CD14-positive monocyte (primary cell): ENCODE data around the gene GAS1. TPM values are rescaled to one million over a fixed set of nuclear protein-coding genes. Genes with fewer than 3 reads are reported as not detected.

Experiments
- DNase-seq, 3 donors: peaks; one replicate each; pipeline ENCODE4 v3.0.0-alpha.2; 2011 to 2022
- H2AFZ ChIP-seq: 2 replicates; pipeline ENCODE4 v1.6.0; 2012; ENCODE audit warnings: mild to moderate bottlenecking, low read depth, low read length, inconsistent platforms; ENCODE audit not compliant: insufficient read depth, poor library complexity, severe bottlenecking
- H3K27ac ChIP-seq, 2 donors: 1 replicate in 1 of 2; 2 replicates in 1 of 2; pipeline ENCODE4 v1.5.1; 2012 to 2013; ENCODE audit warnings: low read length in 2 of 2, control low read depth in 1 of 2, inconsistent platforms in 1 of 2, low read depth in 1 of 2, mild to moderate bottlenecking in 1 of 2
- H3K27me3 ChIP-seq, 2 donors: one replicate each; pipeline versions ENCODE4 v1.6.0 to v1.6.1; 2011 to 2013; ENCODE audit warnings: low read length in 2 of 2; ENCODE audit not compliant: control insufficient read depth in 2 of 2, insufficient read depth in 2 of 2
- H3K36me3 ChIP-seq, 2 donors: replicated peaks in 1 of 2; 1 replicate in 1 of 2; 2 replicates in 1 of 2; pipeline versions ENCODE4 v1.5.1 to v1.6.1; 2012 to 2013; ENCODE audit warnings: low read length in 2 of 2, control low read depth in 1 of 2, inconsistent platforms in 1 of 2, mild to moderate bottlenecking in 1 of 2; ENCODE audit not compliant: insufficient read depth in 2 of 2, control insufficient read depth in 1 of 2
- H3K4me1 ChIP-seq, 2 donors: 1 replicate in 1 of 2; 2 replicates in 1 of 2; pipeline versions ENCODE4 v1.5.1 to v1.6.1; 2012 to 2013; ENCODE audit warnings: low read length in 2 of 2, control low read depth in 1 of 2, inconsistent platforms in 1 of 2, mild to moderate bottlenecking in 1 of 2, moderate library complexity in 1 of 2; ENCODE audit not compliant: insufficient read depth in 2 of 2, control insufficient read depth in 1 of 2
- H3K4me2 ChIP-seq: replicated peaks from 2 replicates; pipeline ENCODE3; 2012; ENCODE audit warnings: low read length, moderate library complexity, mild to moderate bottlenecking; ENCODE audit not compliant: poor library complexity, severe bottlenecking; ENCODE audit errors: extremely low read depth
- H3K4me3 ChIP-seq, 3 experiments: fragments of 200-600 bp in 1 of 3; sonication (generic) in 1 of 3; replicated peaks in 1 of 3; 1 replicate in 2 of 3; 2 replicates in 1 of 3; pipeline ENCODE4 v1.5.1; 2011 to 2013; ENCODE audit warnings: low read length in 3 of 3, mild to moderate bottlenecking in 3 of 3, control low read depth in 2 of 3, low read depth in 2 of 3, inconsistent platforms in 1 of 3, moderate library complexity in 1 of 3
- H3K79me2 ChIP-seq: 2 replicates; pipeline ENCODE4 v1.6.0; 2012; ENCODE audit warnings: mild to moderate bottlenecking, control low read depth, inconsistent platforms, low read length, moderate library complexity; ENCODE audit not compliant: insufficient read depth
- H3K9ac ChIP-seq: 2 replicates; pipeline ENCODE4 v1.6.0; 2017; ENCODE audit warnings: low read length, mild to moderate bottlenecking; ENCODE audit not compliant: insufficient read depth, poor library complexity, severe bottlenecking
- H3K9me3 ChIP-seq, 2 donors: replicated peaks in 1 of 2; 1 replicate in 1 of 2; 2 replicates in 1 of 2; pipeline versions ENCODE4 v1.5.1 to v1.6.1; 2012 to 2013; ENCODE audit warnings: low read length in 2 of 2, control low read depth in 1 of 2; ENCODE audit not compliant: control insufficient read depth in 1 of 2, insufficient read depth in 1 of 2
- H4K20me1 ChIP-seq: 2 replicates; pipeline ENCODE4 v1.6.0; 2012; ENCODE audit warnings: mild to moderate bottlenecking, low read length, control low read depth, moderate library complexity; ENCODE audit not compliant: insufficient read depth
- H3K27ac Mint-ChIP-seq, 7 donors: one replicate each; pipeline ENCODE4 v1.8.0; 2020; ENCODE audit warnings: mild to moderate bottlenecking in 7 of 7, mixed read lengths in 7 of 7, moderate library complexity in 6 of 7, inconsistent platforms in 2 of 7
- H3K27me3 Mint-ChIP-seq, 3 donors: one replicate each; pipeline ENCODE4 v1.8.0; 2021 to 2022; ENCODE audit warnings: low read depth in 3 of 3, mild to moderate bottlenecking in 3 of 3, mixed read lengths in 3 of 3, moderate library complexity in 3 of 3, inconsistent platforms in 1 of 3
- H3K36me3 Mint-ChIP-seq, 2 donors: one replicate each; pipeline ENCODE4 v1.8.0; 2020; ENCODE audit warnings: mixed read lengths in 2 of 2, inconsistent platforms in 1 of 2, mild to moderate bottlenecking in 1 of 2
- H3K4me1 Mint-ChIP-seq: one replicate; pipeline ENCODE4 v1.8.0; 2020; ENCODE audit warnings: mild to moderate bottlenecking, mixed read lengths
- H3K4me3 Mint-ChIP-seq, 2 donors: one replicate each; pipeline ENCODE4 v1.8.0; 2020; ENCODE audit warnings: mild to moderate bottlenecking in 2 of 2, mixed read lengths in 2 of 2, moderate library complexity in 1 of 2
- H3K9me3 Mint-ChIP-seq, 7 donors: one replicate each; pipeline ENCODE4 v1.8.0; 2020 to 2022; ENCODE audit warnings: mixed read lengths in 7 of 7, mild to moderate bottlenecking in 6 of 7, moderate library complexity in 6 of 7, inconsistent platforms in 2 of 7
- WGBS: methylation state at CpG from one replicate; pipeline ENCODE4 v1.1.5; 2013; ENCODE audit warnings: missing lambda C conversion rate; ENCODE audit not compliant: insufficient coverage; 5-methylcytosine and 5-hydroxymethylcytosine counted together
- intact Hi-C, 2 donors: fragments of 100-400 bp; cut with micrococcal nuclease; formaldehyde crosslinking; loops; one replicate each; pipeline versions ENCODE4 v1.15.0 to v1.15.1; 2023
- polyA plus RNA-seq, 3 donors: library from polyadenylated mRNA; depleted of rRNA in 1 of 3; unstranded in 2 of 3; stranded (reverse) in 1 of 3; fragments of 300-500 nt in 2 of 3; fragments of >200 nt in 1 of 3; fragmentation: Illumina TruSeq in 2 of 3; gene quantifications; 1 replicate in 2 of 3; 2 replicates in 1 of 3; pipeline ENCODE4 v1.2.3, GENCODE V29; 2012 to 2021
- TF ChIP-seq, protein P1 (sequence below): fragments of 200-600 bp; IDR thresholded peaks from one replicate; pipeline ENCODE4 v1.8.0; 2022; ENCODE audit warnings: antibody characterized with exemption, mild to moderate bottlenecking

GAS1 gene
- polyA plus RNA-seq, 3 donors: 0.12 to 0.20 (median 0.18) TPM

DNA sequence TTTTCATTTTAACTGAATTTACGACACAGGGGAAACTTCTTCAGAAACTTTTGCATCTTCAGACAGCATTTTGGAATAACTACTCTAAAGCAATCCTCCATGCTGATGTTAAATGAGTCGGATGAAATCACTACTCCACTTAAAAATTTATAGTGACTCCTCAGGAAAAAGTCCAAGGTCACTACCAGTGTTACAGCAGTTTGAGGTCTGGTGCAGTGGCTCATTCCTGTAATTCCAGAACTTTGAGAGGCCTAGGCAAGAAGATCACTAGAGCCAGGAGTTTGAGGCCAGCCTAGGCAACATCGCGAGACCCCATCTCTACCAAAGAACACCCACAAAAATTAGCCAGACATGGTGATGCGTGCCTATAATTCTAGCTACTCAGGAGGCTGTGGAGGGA is 5.9 kb upstream of the GAS1 start:
- Histone ChIP-seq H4K20me1 (no peaks in the 10 kb centered on the region), H3K79me2 (no peaks in the 10 kb centered on the region), H3K36me3 (no peaks in the 10 kb centered on the region), H3K4me2 (no peak overlapping the region), H3K27ac (no peak overlapping the region), H2AFZ (no peak overlapping the region), H3K27me3 (peaks cover 3 to 4% of the 10 kb centered on the region in 2 donors), H3K9me3 (peaks cover 3 to 9% of the 10 kb centered on the region in 2 donors), H3K4me1 (peaks cover 8 to 10% of the 10 kb centered on the region in 2 donors), H3K4me3 (no peak overlapping the region), H3K9ac (no peak overlapping the region)
- no peak for DNase-seq
- H3K4me1 Mint-ChIP-seq: peaks cover 9% of the 10 kb centered on the region
- intact Hi-C loops: no loop called here
- H3K27me3 Mint-ChIP-seq: peaks cover 10 to 20% (median 10%) of the 10 kb centered on the region in 3 donors
- H3K27ac Mint-ChIP-seq: no peak overlapping the region
- WGBS: 100% methylated on average over 1 of the region's 5 CpGs
- TF ChIP-seq, protein P1, sequence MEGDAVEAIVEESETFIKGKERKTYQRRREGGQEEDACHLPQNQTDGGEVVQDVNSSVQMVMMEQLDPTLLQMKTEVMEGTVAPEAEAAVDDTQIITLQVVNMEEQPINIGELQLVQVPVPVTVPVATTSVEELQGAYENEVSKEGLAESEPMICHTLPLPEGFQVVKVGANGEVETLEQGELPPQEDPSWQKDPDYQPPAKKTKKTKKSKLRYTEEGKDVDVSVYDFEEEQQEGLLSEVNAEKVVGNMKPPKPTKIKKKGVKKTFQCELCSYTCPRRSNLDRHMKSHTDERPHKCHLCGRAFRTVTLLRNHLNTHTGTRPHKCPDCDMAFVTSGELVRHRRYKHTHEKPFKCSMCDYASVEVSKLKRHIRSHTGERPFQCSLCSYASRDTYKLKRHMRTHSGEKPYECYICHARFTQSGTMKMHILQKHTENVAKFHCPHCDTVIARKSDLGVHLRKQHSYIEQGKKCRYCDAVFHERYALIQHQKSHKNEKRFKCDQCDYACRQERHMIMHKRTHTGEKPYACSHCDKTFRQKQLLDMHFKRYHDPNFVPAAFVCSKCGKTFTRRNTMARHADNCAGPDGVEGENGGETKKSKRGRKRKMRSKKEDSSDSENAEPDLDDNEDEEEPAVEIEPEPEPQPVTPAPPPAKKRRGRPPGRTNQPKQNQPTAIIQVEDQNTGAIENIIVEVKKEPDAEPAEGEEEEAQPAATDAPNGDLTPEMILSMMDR: no peak
- H3K9me3 Mint-ChIP-seq: peaks cover 4 to 19% (median 14%) of the 10 kb centered on the region in 7 donors
- H3K4me3 Mint-ChIP-seq: no peak overlapping the region
- H3K36me3 Mint-ChIP-seq: peaks cover 0 to 1% of the 10 kb centered on the region in 2 donors

DNA sequence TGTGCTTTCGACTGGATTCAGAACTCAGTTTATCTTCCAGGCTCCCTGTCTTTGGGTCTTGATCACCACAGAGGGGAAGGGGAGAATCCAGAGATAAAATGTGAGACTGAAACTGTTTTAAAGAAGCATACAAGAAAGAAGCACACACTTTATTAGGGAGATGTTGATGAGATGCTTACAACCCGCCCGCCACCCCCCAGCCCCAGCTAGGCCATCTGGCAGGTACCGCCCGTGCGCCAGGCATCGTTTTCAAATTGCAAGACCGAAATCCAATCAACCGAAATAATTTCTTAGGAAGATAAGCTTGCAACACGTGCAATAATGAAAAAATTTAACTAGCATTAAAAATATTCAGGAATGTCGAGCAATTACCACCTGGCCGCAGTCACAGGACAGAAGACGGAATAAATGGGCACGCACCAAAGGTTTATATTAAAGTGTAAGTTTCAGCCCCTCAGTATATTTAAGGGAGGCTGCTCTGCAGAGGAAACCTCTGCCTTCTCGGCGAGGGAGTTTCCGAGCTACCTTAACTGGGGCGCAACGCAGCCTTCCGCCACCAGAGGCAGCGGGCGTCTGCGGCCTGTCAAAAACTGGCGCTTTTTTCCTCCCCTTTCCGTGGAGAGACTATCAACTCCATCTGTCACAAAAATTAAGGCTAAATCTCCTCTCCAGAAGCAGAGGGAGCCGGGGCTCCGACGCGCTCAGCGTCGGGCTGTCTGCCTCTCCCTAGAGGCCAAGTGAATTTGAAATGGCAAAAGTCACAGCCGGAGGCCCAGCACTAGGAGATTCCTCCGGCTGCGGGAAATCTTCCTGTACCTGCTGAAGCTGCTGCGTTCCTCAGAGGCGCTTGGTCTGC is 996 bp upstream of the GAS1 start:
- Mint-ChIP-seq H3K9me3 (peaks cover 4 to 24% (median 17%) of the 10 kb centered on the region in 7 donors), H3K36me3 (peaks cover 0 to 11% of the 10 kb centered on the region in 2 donors), H3K4me3 (peak overlapping the region; percentile 84 to 93), H3K27me3 (peaks cover 33 to 42% (median 33%) of the 10 kb centered on the region in 3 donors), H3K4me1 (peaks cover 22% of the 10 kb centered on the region), H3K27ac (no peak overlapping the region)
- Histone ChIP-seq H2AFZ (peak overlapping the region; percentile 81), H4K20me1 (no peaks in the 10 kb centered on the region), H3K9ac (peak overlapping the region; percentile 53), H3K36me3 (no peaks in the 10 kb centered on the region), H3K79me2 (no peaks in the 10 kb centered on the region), H3K4me2 (peak overlapping the region; percentile 96), H3K9me3 (peaks cover 3 to 14% of the 10 kb centered on the region in 2 donors), H3K27ac (no peak overlapping the region), H3K4me1 (peaks cover 22 to 34% of the 10 kb centered on the region in 2 donors), H3K27me3 (peaks cover 30% of the 10 kb centered on the region in 2 donors), H3K4me3 (peak overlapping the region; percentile 47 to 86 (median 80))
- peak; percentile 27 to 54 (median 45) for DNase-seq
- under 1% methylated on average over 22 of the region's 36 CpGs for WGBS
- intact Hi-C loops: no loop called here
- TF ChIP-seq, protein P1: peak; percentile 88
